GM19240 (cell line): ENCODE results near the gene WDR20.
A peak's percentile ranks its signal among the peaks of the same experiment; 100 is the strongest.

ENCODE experiments used
- DNase-seq: peaks from one replicate; pipeline ENCODE4 v3.0.0; 2011; ENCODE audit warnings: low spot score; ENCODE audit not compliant: insufficient read length

The WDR20 gene

GRCh38 chr14:102217987-102218421, 78.3 kb downstream of the WDR20 start:
- no peak for DNase-seq

GRCh38 chr14:102218688-102219087, 79.0 kb downstream of the WDR20 start:
- DNase-seq = no peak

GRCh38 chr14:102219316-102219715, 79.6 kb downstream of the WDR20 start:
- DNase-seq = no peak

DNA sequence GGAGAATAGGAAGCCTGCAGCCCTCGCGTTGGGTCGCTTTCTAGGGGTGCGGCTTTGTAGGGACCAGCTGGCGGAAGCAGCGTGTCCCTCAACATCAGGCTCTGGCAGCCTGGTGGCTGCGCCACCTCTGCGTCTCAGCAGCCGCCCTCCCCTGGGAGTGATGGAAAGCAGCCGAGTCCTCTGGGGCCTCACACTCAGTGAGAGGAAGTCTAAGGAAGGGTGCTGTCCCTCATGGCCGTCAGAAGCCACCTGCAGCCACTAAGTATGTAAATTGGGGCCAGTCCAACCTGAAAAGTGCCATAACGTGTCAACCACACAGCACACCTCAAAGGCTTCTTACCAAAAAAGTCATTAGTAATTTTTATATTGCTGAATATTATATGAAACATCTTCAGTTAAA, 80.3 kb downstream of the WDR20 start:
- DNase-seq = peak; percentile 68

DNA sequence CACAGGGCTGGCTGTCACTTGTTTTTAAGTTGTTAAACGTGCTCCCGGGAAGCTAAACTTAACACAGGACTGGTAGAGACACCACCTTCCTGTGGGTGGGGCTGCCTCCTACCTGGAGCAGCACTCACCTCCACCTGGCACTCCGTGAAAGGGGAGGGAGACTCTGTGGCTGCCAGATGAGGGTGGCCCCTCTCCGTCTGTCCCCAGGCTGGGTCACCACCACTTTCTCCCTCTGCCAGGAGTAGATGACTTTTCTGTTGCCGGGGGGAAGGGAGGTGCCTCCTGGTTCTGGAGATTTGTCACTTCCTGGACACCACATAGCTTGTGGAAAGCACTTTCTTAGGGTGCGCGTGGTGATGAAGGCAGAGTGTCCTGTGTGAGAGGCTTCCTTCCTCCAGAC, 81.3 kb downstream of the WDR20 start:
- DNase-seq = no peak

DNA sequence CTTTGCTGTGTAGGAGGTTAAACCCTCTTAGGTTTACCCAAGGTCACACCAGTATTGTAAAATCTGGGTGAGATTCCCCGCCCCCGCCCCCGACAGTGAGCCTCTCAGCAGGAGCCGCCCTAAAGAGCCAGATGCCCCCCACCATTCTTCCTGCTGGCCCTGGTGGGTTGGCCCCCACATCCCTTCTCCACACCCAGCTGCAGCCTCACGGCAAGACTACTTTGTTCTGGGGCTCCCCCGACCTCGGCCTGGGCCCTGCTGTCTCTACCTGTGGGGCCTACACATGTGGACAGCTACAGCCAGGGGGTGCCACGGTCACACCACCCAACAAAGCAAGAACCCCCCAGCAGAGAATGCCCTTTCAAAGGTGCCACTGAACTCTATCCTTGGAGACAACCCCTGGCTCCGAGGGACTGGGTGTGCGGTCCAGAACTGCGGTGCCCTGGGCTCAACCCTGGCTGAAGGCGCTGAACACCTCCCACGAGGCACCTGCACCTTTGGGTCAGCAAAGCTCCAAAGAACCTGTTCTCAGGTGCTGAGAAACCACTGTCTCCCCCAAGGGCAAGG, 82.4 kb downstream of the WDR20 start:
- DNase-seq = no peak

- DNase-seq = no peak
These were observed 83.1 kb downstream of the WDR20 start for GRCh38 chr14:102222751-102223150.

GRCh38 chr14:102223682-102224081, 84.0 kb downstream of the WDR20 start:
- DNase-seq = no peak

- no peak for DNase-seq
These were observed 85.7 kb downstream of the WDR20 start for GRCh38 chr14:102225386-102225785.

DNA sequence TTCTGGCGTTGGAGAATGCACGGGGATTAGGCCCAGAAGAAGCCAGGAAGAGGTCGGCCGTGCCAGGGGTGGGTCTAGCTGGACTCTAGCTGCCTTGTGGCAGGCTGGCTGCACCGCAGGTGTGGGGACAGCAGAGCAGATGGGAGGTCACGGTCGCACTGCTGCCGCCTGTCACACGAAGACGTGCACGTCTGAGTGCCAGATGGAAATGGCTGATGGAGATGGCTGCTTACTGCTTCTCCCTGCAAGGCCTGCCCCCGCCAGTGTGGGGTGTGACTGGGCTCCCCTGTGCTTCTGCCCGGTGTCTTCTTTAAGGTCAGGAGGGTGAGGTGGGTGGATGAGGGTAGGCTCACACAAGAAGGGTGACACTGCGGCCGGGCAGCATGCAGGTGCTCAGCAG, 86.2 kb downstream of the WDR20 start:
- DNase-seq = no peak

GRCh38 chr14:102226356-102227125, 86.8 kb downstream of the WDR20 start:
- DNase-seq = no peak

DNA sequence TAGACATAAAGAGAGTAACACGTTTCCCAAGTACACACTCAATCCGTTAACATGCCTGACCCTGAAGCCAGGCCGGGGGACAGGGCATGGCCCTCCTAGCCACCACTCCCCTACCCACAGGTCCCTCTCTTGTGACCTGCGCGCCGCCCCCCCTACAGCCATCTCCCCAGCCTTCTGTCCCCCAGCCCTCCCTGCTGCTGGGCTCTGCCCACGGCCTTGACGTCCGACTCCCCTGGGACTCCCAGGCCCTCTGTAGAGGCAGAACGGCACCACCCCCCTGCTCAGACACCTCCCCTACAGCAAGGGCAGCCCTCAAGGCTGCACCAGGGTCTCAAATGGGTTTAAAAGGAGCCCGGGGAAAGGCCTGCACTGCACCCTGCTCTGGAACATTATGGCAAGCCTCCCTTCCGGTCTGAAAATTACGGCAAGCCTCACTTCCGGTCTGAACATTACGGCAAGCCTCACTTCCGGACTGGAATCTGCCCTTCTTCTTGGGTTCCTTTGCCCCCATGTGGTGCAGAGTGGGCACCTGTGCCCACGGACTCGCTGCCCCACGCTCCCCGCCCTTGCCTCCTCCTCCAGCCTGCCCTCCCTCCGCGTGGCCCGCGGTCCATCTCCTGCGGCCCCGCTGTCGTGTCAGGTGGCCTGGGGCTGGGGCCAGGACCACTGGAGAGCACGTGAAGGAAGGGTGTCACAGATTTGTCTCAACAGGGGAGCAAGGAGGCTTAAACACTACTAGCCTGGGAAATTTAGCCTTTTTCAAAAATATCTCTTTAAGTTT, 87.7 kb downstream of the WDR20 start:
- no peak for DNase-seq

- DNase-seq = no peak
These were observed 89.5 kb downstream of the WDR20 start for GRCh38 chr14:102229071-102229738.

GRCh38 chr14:102229739-102230092, 90.0 kb downstream of the WDR20 start:
- DNase-seq = no peak

- no peak for DNase-seq
These were observed 90.9 kb downstream of the WDR20 start for GRCh38 chr14:102230481-102231210.

DNA sequence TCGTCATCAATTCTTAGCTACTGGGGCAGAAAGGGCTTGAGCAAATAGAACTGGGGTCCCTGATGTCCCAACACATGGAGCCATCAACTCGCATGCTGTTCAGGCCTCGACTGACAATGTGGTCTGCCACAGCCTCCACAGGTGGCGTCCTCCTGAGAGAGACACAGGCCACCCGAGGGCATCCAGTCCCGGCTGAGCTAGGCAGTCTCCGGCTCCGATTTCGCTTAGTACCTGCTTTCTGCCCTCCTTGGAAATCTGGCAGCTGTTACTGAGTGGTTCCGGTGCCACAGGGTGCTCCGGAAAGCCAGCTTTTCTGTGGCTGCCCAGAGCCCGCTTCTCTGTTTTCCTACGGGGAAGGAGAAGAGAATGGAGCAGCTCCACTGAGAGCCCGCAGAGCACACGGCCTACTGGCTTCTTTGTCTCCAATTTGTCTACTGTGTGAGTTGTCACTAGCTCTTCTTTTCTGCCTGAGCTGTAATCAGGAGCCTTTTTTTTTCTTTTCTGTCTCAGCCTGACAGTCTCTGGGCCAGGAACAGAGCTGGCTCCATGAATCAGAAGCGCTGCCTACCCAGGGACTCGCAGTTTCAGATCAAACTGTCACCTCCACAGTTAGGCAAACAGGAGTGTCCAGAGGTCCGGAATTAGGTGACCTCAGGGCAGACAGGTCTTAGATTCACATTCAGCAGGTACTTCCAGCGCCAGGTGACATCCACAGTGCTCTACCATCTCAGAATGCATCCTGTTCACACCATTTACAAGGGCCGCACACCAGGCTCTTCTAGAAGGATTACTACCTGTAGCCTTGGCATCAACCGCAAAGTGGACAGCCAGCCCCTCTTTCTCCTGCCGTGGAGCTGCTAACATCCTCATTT, 92.0 kb downstream of the WDR20 start:
- DNase-seq = no peak

DNA sequence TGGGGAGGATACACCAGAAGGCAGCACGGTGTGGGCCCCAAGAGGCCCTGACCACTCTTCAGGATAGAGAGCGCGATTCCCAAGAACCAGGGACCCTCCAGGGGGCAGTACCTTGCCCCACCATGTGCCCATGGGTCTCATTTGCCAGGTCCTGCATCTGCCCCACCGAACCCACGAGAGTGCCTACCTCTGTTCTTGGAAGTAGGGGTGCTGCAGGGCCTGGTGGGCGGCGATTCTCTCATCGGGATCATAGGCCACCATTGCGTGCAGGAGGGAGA, 92.6 kb downstream of the WDR20 start:
- no peak for DNase-seq

GRCh38 chr14:102233081-102233480, 93.4 kb downstream of the WDR20 start:
- no peak for DNase-seq

GRCh38 chr14:102234331-102235264, 94.9 kb downstream of the WDR20 start:
- DNase-seq = no peak
